HL-60 (cell line): ENCODE data around the gene DNAJC1.

ENCODE experiments used
- DNase-seq, 2 experiments: peaks; one replicate each; pipeline ENCODE4 v3.0.0-alpha.2; 2010 to 2020; ENCODE audit warnings: low read depth in 1 of 2, low spot score in 1 of 2
- H3K27ac ChIP-seq: fragments of 250-450 bp; sonication (Bioruptor Pico); replicated peaks from 2 replicates; pipeline ENCODE4 v1.5.1; 2020; ENCODE audit warnings: mild to moderate bottlenecking, moderate library complexity
- H3K27me3 ChIP-seq: fragments of 250-450 bp; sonication (Bioruptor Pico); 2 replicates; pipeline ENCODE4 v1.5.1; 2021; ENCODE audit warnings: mild to moderate bottlenecking, moderate library complexity; ENCODE audit not compliant: insufficient read depth, poor library complexity, severe bottlenecking
- H3K4me3 ChIP-seq: replicated peaks from 2 replicates; pipeline ENCODE4 v1.5.1; 2011; ENCODE audit warnings: mild to moderate bottlenecking, control low read depth, low read length; ENCODE audit not compliant: insufficient read depth
- GABPA ChIP-seq: IDR thresholded peaks from 2 replicates; pipeline ENCODE4 v1.6.1; 2012; ENCODE audit warnings: low read depth
- POLR2AphosphoS5 ChIP-seq: IDR thresholded peaks from 2 replicates; pipeline ENCODE4 v1.6.1; 2012; ENCODE audit warnings: low read depth
- REST ChIP-seq: IDR thresholded peaks from 2 replicates; pipeline ENCODE4 v1.6.1; 2012; ENCODE audit warnings: low read depth; ENCODE audit not compliant: insufficient replicate concordance
- SPI1 ChIP-seq: IDR thresholded peaks from 2 replicates; pipeline ENCODE4 v1.6.1; 2012; ENCODE audit warnings: low read depth, mild to moderate bottlenecking, borderline replicate concordance
- TF ChIP-seq, protein P1 (sequence below): IDR thresholded peaks from one replicate; pipeline ENCODE4 v1.5.1; 2011; ENCODE audit warnings: low read length, control low read depth, inconsistent platforms; ENCODE audit not compliant: insufficient read depth

The DNAJC1 gene

DNA sequence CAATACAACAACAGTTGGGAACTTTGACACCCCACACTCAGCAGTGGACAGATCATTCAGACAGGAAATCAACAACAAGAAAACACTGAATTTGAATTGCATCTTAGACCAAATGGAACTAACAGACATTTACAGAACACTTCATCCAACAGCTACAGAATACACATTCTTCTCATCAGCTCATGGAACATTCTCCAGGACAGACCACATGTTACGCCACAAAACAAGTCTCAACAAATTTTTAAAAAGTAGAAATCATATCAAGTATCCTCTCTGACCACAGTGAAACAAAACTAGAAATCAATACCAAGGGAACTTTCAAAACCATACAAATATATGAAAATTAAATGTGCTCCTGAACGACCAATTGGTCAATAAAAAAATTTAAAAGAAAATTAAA, 212.3 kb downstream of the DNAJC1 start:
- Histone ChIP-seq H3K4me3 (no peak overlapping the region), H3K27ac (no peak overlapping the region), H3K27me3 (no peaks in the 10 kb centered on the region)
- no peak for DNase-seq
- TF ChIP-seq POLR2AphosphoS5 (no peak), GABPA (no peak), SPI1 (no peak), REST (no peak)
- TF ChIP-seq, protein P1, sequence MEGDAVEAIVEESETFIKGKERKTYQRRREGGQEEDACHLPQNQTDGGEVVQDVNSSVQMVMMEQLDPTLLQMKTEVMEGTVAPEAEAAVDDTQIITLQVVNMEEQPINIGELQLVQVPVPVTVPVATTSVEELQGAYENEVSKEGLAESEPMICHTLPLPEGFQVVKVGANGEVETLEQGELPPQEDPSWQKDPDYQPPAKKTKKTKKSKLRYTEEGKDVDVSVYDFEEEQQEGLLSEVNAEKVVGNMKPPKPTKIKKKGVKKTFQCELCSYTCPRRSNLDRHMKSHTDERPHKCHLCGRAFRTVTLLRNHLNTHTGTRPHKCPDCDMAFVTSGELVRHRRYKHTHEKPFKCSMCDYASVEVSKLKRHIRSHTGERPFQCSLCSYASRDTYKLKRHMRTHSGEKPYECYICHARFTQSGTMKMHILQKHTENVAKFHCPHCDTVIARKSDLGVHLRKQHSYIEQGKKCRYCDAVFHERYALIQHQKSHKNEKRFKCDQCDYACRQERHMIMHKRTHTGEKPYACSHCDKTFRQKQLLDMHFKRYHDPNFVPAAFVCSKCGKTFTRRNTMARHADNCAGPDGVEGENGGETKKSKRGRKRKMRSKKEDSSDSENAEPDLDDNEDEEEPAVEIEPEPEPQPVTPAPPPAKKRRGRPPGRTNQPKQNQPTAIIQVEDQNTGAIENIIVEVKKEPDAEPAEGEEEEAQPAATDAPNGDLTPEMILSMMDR = no peak

DNA sequence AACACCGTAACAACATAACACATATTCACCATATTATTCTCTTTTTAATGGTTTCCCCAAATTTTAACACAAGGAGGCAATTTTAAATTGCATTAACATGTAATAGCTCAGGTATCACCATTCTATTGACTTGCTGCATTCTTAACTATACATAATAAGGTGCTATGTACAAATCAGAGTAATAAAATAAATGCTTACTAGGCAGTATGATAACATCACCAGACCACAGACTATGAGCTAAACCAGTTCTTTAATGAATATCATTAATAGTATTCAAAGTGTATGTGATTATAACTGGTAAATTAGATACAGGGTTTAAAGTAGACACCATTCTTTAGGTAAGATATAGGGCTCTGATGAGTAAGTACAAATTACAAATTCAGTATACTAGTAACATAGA, 226.6 kb downstream of the DNAJC1 start:
- no peaks in the 10 kb centered on the region for H3K27me3 ChIP-seq
- TF ChIP-seq POLR2AphosphoS5 (no peak), GABPA (no peak), SPI1 (no peak), REST (no peak)
- TF ChIP-seq, protein P1 = no peak
- H3K27ac ChIP-seq = no peak overlapping the region
- no peak for DNase-seq
- no peak overlapping the region for H3K4me3 ChIP-seq

- no peak overlapping the region for H3K27ac ChIP-seq
- TF ChIP-seq REST = no peak
- TF ChIP-seq GABPA = no peak
- TF ChIP-seq, protein P1 = no peak
- no peak overlapping the region for H3K4me3 ChIP-seq
- no peaks in the 10 kb centered on the region for H3K27me3 ChIP-seq
- no peak for DNase-seq
Observed at GRCh38 chr10:21771219-21771618, 232.3 kb downstream of the DNAJC1 start.
